ENCODE measurements around the gene PHLPP2.
"Not testable (repeated sequence)": the region's sequence is repeated elsewhere in the genome, so short reads cannot be mapped to it uniquely, and the experiment has no call there.

PHLPP2 gene

GRCh38 chr16:71600822-71601221, 123.7 kb downstream of the PHLPP2 start:
- no peak overlapping the region for H2AFZ ChIP-seq
- no peaks in the 10 kb centered on the region for H3K36me3 ChIP-seq (ENCODE audit: control insufficient read depth, insufficient read depth, low read length)
- no peaks in the 10 kb centered on the region for H3K4me1 ChIP-seq
- no peak overlapping the region for H3K4me3 ChIP-seq (ENCODE audit: low read depth, low read length)
- H3K79me2 ChIP-seq, result no peaks in the 10 kb centered on the region
- no peak overlapping the region for H3K9ac ChIP-seq
- no peak overlapping the region for H3K4me2 ChIP-seq (ENCODE audit: low read length)
- H3K9me3 ChIP-seq (ENCODE audit: control insufficient read depth, low read length), result no peaks in the 10 kb centered on the region
- no peak overlapping the region for H3K27ac ChIP-seq
- TF ChIP-seq, protein P1, sequence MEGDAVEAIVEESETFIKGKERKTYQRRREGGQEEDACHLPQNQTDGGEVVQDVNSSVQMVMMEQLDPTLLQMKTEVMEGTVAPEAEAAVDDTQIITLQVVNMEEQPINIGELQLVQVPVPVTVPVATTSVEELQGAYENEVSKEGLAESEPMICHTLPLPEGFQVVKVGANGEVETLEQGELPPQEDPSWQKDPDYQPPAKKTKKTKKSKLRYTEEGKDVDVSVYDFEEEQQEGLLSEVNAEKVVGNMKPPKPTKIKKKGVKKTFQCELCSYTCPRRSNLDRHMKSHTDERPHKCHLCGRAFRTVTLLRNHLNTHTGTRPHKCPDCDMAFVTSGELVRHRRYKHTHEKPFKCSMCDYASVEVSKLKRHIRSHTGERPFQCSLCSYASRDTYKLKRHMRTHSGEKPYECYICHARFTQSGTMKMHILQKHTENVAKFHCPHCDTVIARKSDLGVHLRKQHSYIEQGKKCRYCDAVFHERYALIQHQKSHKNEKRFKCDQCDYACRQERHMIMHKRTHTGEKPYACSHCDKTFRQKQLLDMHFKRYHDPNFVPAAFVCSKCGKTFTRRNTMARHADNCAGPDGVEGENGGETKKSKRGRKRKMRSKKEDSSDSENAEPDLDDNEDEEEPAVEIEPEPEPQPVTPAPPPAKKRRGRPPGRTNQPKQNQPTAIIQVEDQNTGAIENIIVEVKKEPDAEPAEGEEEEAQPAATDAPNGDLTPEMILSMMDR (IDR thresholded peaks at IDR 0.05), result no peak
- no peaks in the 10 kb centered on the region for H3K27me3 ChIP-seq (ENCODE audit: control insufficient read depth, insufficient read depth, low read length)

GRCh38 chr16:71598426-71598825, 126.1 kb downstream of the PHLPP2 start:
- not testable (repeated sequence) for H3K4me2 ChIP-seq (ENCODE audit: low read length); H3K27me3 ChIP-seq (ENCODE audit: control insufficient read depth, insufficient read depth, low read length); H3K79me2 ChIP-seq; H3K4me3 ChIP-seq (ENCODE audit: low read depth, low read length); H3K9me3 ChIP-seq (ENCODE audit: control insufficient read depth, low read length); H3K4me1 ChIP-seq; H3K9ac ChIP-seq; H3K36me3 ChIP-seq (ENCODE audit: control insufficient read depth, insufficient read depth, low read length); H2AFZ ChIP-seq; H3K27ac ChIP-seq

DNA sequence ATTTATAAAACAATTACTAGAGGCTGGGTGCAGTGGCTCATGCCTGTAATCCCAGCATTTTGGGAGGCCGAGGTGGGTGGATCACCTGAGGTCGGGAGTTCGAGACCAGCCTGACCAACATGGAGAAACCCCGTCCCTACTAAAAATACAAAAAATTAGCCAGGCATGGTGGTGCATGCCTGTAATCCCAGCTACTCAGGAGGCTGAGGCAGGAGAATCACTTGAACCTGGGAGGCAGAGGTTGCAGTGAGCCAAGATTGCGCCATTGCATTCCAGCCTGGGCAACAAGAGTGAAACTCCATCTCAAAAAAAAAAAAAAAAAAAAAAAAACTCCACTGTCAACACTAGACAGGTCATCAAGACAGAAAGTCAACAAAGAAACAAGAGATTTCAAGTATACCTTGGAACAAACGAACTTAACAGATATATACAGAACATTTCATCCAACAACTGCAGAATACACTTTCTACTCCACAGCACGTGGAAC, 129.1 kb downstream of the PHLPP2 start:
- not testable (repeated sequence) for H3K79me2 ChIP-seq; H3K27me3 ChIP-seq (ENCODE audit: control insufficient read depth, insufficient read depth, low read length); H3K36me3 ChIP-seq (ENCODE audit: control insufficient read depth, insufficient read depth, low read length); H2AFZ ChIP-seq; H3K27ac ChIP-seq; H3K4me2 ChIP-seq (ENCODE audit: low read length); H3K4me1 ChIP-seq; H3K9ac ChIP-seq; H3K9me3 ChIP-seq (ENCODE audit: control insufficient read depth, low read length); H3K4me3 ChIP-seq (ENCODE audit: low read depth, low read length)
